Activated naive CD4-positive, alpha-beta T cell treated with anti-CD3 and anti-CD28 coated beads for 36 hours (primary cell): ENCODE measurements around the gene TMPRSS2. TPM values are rescaled to one million over a fixed set of nuclear protein-coding genes. Genes with fewer than 3 reads are reported as not detected.
"Not testable (repeated sequence)": the region's sequence is repeated elsewhere in the genome, so short reads cannot be mapped to it uniquely, and the experiment has no call there.

Experiments
- CTCF ChIA-PET: fragments of 350-600 bp; sonication (Branson Sonifier 250); formaldehyde crosslinking; loops from one replicate; lab custom pipeline; 2021; ENCODE audit warnings: antibody characterized with exemption; lab: Charles Lee
- DNase-seq: peaks from one replicate; pipeline ENCODE4 v3.0.0-alpha.2; 2020
- H3K27ac Mint-ChIP-seq: one replicate; pipeline ENCODE4 v1.8.0; 2021; ENCODE audit warnings: mild to moderate bottlenecking, mixed read lengths
- H3K27me3 Mint-ChIP-seq: one replicate; pipeline ENCODE4 v1.8.0; 2021; ENCODE audit warnings: low read depth, mixed read lengths
- H3K36me3 Mint-ChIP-seq: one replicate; pipeline ENCODE4 v1.8.0; 2021; ENCODE audit warnings: low read depth, mixed read lengths
- H3K4me1 Mint-ChIP-seq: one replicate; pipeline ENCODE4 v1.8.0; 2021; ENCODE audit warnings: low read depth, mixed read lengths
- H3K4me3 Mint-ChIP-seq: one replicate; pipeline ENCODE4 v1.8.0; 2021; ENCODE audit warnings: mild to moderate bottlenecking, moderate library complexity, mixed read lengths
- H3K9me3 Mint-ChIP-seq: one replicate; pipeline ENCODE4 v1.8.0; 2021; ENCODE audit warnings: mixed read lengths
- intact Hi-C: fragments of 100-400 bp; cut with micrococcal nuclease; formaldehyde crosslinking; loops from one replicate; pipeline ENCODE4 v1.15.1; 2023
- total RNA-seq, 2 experiments: library from RNA; stranded (reverse); gene quantifications; one replicate each; pipeline ENCODE4 v1.2.3, GENCODE V29; 2021

Gene TMPRSS2
- total RNA-seq, 2 experiments from 2014 or later = not detected

DNA sequence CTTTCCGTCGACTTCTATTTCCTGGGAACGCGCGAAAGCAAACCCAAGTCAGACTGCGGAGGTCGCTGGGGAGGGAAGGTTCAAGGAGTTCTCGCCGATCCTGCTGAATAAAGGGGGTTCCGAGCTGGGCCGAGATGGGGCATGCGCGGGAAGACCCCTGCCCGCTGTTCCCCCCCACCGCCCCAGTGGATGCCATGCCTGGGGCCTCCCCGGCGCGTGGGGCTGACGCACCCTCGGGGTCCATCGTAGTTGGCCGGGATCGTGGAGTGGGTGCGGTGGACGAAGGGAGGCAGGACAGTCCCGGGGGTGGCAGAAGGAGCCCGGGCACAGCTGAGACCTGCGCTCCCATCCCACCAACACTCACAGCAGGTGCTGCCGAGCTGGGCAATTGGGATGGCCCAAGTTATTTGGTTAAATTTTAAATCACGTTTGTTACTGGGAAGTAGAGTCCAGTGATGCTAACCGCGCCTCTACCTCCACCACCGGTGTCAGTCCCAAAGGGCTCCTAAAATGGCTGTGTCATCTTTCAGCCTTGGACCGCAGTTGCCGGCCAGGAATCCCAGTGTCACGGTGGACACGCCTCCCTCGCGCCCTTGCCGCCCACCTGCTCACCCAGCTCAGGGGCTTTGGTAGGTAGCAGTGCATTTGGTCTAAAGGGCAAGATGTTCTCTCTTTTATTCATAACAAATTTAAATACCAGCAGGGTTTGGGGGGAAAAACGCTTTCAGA, 81.1 kb downstream of the TMPRSS2 start:
- CTCF ChIA-PET = no interaction called here

DNA sequence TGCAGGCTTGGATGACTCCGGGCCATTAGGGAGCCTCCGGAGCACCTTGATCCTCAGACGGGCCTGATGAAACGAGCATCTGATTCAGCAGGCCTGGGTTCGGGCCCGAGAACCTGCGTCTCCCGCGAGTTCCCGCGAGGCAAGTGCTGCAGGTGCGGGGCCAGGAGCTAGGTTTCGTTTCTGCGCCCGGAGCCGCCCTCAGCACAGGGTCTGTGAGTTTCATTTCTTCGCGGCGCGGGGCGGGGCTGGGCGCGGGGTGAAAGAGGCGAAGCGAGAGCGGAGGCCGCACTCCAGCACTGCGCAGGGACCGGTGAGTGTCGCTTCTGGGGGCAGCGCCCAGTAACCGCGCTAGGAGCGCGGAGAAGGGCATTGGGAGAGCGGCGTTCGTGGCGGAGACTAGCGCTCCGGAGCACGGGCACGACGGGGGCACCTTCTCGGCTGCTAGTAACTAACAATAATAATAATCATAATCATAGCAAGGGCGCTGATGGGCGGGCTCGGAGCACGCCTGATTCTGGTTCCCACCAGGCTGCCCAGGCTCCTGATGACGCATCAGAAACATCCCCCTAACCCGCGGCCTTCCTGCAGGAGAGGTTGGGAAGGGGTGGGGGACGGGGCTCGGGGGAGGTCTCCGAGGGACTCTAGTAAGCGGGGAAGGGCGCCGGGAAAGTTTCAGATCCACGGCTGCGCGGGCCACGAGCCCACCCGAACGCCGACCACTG, 81.8 kb downstream of the TMPRSS2 start, which contains the start of gene MX1:
Gene MX1, plus strand, starts transcription at position 286 of the 722 bp plus-strand sequence. CDS start 5,832 bp downstream, outside the sequence.
- no peaks in the 10 kb centered on the region for H3K27me3 Mint-ChIP-seq
- intact Hi-C loops = loop anchor here (1.0 kb wide), 1 partner anchor 64 kb away; the partner anchor contains the start of gene MX2
- peak; percentile 92 for DNase-seq
- H3K36me3 Mint-ChIP-seq = peaks cover 30% of the 10 kb centered on the region
- CTCF ChIA-PET = no interaction called here
- peaks cover 38% of the 10 kb centered on the region for H3K4me1 Mint-ChIP-seq
- peak within 1 kb of the TSS; percentile 92 for H3K27ac Mint-ChIP-seq
- peak within 1 kb of the TSS; percentile 93 for H3K4me3 Mint-ChIP-seq
- H3K9me3 Mint-ChIP-seq = no peaks in the 10 kb centered on the region

More for the DNA sequence above, 81.1 kb downstream of the TMPRSS2 start:
- no peaks in the 10 kb centered on the region for H3K27me3 Mint-ChIP-seq
- intact Hi-C loops = loop anchor here (1.0 kb wide), 1 partner anchor 65 kb away; the partner anchor contains the start of gene MX2
- H3K4me3 Mint-ChIP-seq = peak overlapping the region; percentile 93
- peaks cover 35% of the 10 kb centered on the region for H3K36me3 Mint-ChIP-seq
- H3K9me3 Mint-ChIP-seq = no peaks in the 10 kb centered on the region
- DNase-seq = no peak
- peak overlapping the region; percentile 92 for H3K27ac Mint-ChIP-seq
- peaks cover 38% of the 10 kb centered on the region for H3K4me1 Mint-ChIP-seq

DNA sequence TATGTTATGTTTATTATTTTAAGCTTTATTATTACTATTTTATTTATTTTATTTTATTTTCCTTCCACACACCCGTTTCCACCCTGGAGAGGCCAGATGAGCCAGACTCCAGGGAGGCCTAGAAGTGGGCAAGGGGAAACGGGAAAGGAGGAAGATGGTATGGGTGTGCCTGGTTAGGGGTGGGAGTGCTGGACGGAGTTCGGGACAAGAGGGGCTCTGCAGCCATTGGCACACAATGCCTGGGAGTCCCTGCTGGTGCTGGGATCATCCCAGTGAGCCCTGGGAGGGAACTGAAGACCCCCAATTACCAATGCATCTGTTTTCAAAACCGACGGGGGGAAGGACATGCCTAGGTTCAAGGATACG, 82.4 kb downstream of the TMPRSS2 start:
- CTCF ChIA-PET = interaction anchor here (1.4 kb wide), 1 partner anchor 56 kb away, joined by 3 read pairs; no protein-coding TSS in a partner anchor
- peaks cover 42% of the 10 kb centered on the region for H3K4me1 Mint-ChIP-seq
- H3K36me3 Mint-ChIP-seq = peaks cover 28% of the 10 kb centered on the region

DNA sequence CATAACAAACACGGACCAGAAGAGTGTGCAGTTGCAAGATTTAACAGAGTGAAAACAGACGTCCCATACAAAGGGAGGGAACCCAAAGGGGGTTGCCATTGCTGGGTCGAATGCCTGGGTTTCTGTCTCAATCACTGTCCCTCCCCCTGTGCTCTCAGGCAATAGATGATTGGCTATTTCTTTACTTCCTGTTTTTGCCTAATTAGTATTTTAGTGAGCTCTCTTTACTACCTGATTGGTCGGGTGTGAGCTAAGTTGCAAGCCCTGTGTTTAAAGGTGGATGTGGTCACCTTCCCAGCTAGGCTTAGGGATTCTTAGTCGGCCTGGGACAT, 84.7 kb downstream of the TMPRSS2 start:
- intact Hi-C loops, DNase-seq, H3K27me3 Mint-ChIP-seq, H3K27ac Mint-ChIP-seq, H3K9me3 Mint-ChIP-seq, H3K4me3 Mint-ChIP-seq: not testable (repeated sequence)
- Mint-ChIP-seq H3K36me3 (peaks cover 14% of the 10 kb centered on the region), H3K4me1 (peaks cover 47% of the 10 kb centered on the region)
- CTCF ChIA-PET = interaction anchor here (1.0 to 1.1 kb wide), 2 partner anchors 12 to 61 kb away, joined by 3 read pairs; partner anchors contain the start of gene MX2

More for the DNA sequence above, 82.4 kb downstream of the TMPRSS2 start:
- Mint-ChIP-seq H3K27me3 (no peaks in the 10 kb centered on the region), H3K27ac (peak overlapping the region; percentile 92), H3K4me3 (peak overlapping the region; percentile 93), H3K9me3 (no peaks in the 10 kb centered on the region)
- intact Hi-C loops = no loop called here
- no peak for DNase-seq

DNA sequence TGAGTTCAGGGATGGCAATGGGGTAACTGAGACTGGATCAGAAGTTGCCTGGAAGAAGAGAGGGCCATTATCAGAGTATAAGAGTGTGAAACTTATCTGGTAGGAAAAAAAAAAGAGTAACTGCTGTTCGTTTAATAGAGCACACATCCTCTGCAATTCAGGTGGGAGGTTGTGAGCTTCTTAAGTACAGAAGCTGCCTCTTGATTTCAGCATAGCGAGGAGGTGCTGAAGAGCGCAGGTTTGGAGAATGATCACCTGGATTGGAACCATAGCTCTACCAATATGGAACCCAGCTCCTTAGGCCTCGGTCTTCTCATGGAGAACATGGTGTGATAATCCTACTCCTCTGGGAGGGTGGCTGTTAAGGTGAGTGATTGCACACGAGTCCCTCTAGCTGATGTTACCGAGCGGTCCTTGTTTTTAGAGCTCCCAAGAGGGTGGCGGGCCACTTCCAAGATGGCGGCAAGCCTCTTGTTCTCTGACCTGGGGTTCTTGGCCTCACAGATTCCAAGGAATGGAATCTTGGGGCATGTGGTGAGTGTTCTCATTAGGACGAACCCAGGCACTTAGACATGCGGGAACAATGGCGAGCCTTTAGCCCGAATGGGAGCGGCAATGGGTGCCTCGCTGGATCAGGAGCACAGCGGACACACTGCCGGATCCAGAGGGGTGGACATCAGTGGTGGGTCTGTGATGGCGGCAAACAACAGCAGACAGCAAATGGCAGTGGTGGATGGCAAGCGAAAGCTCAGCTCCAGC, 85.2 kb downstream of the TMPRSS2 start:
- Mint-ChIP-seq H3K27ac (no peak overlapping the region), H3K4me3 (no peak overlapping the region), H3K36me3 (peaks cover 8% of the 10 kb centered on the region), H3K9me3 (no peaks in the 10 kb centered on the region), H3K4me1 (peaks cover 41% of the 10 kb centered on the region), H3K27me3 (no peaks in the 10 kb centered on the region)
- no peak for DNase-seq
- intact Hi-C loops = no loop called here
- CTCF ChIA-PET = interaction anchor here (1.0 to 1.1 kb wide), 2 partner anchors 12 to 61 kb away, joined by 3 read pairs; partner anchors contain the start of gene MX2

DNA sequence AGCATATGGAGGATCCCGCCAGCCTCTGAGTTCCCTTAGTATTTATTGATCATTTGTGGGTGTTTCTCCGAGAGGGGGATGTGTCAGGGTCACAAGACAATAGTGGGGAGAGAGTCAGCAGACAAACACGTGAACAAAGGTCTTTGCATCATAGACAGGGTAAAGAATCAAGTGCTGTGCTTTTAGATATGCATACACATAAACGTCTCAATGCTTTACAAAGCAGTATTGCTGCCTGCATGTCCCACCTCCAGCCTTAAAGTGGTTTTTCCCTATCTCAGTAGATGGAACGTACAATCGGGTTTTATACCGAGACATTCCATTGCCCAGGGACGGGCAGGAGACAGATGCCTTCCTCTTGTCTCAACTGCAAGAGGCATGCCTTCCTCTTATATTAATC, 87.0 kb downstream of the TMPRSS2 start:
- H3K9me3 Mint-ChIP-seq, intact Hi-C loops, DNase-seq, H3K36me3 Mint-ChIP-seq, H3K27me3 Mint-ChIP-seq, CTCF ChIA-PET: not testable (repeated sequence)
- peak overlapping the region; percentile 74 for H3K4me3 Mint-ChIP-seq
- H3K4me1 Mint-ChIP-seq = peaks cover 35% of the 10 kb centered on the region
- peak overlapping the region; percentile 60 for H3K27ac Mint-ChIP-seq

DNA sequence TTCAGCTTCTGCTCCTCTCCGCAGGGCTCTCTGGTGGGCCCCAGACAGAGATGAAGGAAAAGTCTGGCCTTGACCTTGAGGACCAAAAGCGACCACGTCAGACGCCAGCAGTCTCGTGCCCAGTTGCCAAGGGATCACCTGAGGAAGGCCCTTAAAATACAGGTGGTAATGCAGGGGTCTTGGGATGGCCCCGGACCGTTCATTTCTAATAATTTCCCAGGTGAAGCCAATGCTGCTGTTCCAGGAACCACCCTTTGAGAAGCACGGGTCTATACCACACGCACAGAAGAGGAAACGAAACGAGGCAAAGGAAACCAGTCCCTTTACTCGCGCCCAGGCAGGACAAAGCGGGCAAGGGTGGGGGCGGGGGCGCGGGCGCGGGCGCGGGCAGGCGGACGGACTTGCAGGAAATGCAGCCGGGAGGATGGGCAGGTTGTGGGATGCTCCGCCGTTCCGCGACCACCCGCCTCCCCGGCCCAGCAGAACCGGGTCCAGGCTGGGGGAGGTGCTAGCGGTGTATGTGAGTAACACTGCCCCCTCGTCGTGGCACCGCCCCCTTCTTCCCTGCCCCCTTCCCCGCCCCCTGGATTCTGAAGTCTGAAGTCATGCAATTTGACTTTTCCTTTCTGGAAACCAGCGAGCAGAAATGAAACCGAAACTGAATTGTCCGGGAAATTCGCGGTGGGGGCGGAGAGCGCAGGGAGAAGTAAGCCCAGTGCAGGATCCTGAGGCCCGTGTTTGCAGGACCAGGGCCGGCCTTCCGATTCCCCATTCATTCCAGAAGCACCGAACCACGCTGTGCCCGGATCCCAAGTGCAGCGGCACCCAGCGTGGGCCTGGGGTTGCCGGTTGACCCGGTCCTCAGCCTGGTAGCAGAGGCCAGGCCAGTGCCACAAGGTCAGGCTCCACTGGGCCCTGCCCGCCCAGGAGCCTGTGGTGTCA, 87.8 kb downstream of the TMPRSS2 start:
- intact Hi-C loops = no loop called here
- CTCF ChIA-PET = interaction anchor here (1.0 kb wide), 1 partner anchor 137 kb away, joined by 3 read pairs; no protein-coding TSS in a partner anchor
- no peaks in the 10 kb centered on the region for H3K9me3 Mint-ChIP-seq
- H3K27ac Mint-ChIP-seq = peak overlapping the region; percentile 59
- no peaks in the 10 kb centered on the region for H3K36me3 Mint-ChIP-seq
- peak overlapping the region; percentile 74 for H3K4me3 Mint-ChIP-seq
- peak; percentile 63 for DNase-seq
- peaks cover 30% of the 10 kb centered on the region for H3K4me1 Mint-ChIP-seq
- H3K27me3 Mint-ChIP-seq = no peaks in the 10 kb centered on the region

DNA sequence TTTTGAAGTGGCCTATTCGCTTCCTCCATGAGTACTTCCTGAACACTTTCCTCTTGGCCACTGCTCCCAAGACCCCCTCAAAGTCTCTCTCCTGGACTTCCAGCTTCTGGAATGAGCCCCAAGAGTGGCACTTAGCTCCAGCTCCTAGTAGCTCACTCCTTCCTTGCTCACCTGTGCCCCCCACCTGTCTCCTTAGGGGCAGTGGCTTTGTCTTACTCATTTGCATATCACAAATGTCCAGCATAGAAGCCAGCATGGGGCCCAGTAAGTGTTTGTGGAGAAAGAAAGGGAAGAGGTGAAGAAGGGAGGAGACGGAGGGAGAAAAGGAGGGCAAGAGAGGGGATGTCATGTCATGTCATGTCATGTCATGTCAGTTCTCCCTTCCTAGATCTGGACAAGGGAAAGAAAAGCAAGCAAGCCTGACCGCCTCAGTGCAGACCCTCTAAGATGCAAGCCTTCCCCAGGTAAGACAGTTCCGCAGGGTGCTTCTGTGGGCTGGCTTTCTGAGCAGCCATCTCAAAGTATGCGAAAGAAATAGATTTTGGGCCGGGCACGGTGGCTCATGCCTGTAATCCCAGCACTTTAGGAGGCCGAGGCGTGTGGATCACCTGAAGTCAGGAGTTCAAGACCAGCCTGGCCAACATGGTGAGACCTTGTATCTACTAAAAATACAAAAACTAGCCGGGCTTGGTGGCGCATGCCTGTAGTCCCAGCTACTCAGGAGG, 88.8 kb downstream of the TMPRSS2 start:
- H3K27ac Mint-ChIP-seq = no peak overlapping the region
- CTCF ChIA-PET = interaction anchor here (1.0 to 1.1 kb wide), 2 partner anchors 136 kb away, joined by 3 read pairs; no protein-coding TSS in a partner anchor

DNA sequence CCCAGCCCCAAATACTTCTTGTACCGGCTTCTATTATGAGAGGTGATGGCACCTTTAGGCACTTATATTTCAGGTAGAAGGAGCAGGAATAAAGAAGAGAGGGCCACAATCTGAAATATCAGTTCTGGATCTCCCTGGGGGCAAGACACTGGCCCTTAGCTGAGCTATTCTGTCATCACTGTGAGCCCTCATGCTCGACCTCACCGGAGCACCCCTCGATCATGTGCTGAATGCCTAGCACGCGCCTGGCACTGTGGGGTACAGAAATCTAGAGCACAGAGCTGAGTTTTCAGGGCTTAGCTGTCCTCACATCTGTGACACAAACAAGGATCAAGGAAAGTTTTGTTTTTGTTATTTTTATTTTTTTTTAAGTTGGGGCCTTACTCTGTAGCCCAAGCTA, 89.6 kb downstream of the TMPRSS2 start:
- no peak for DNase-seq
- no peaks in the 10 kb centered on the region for H3K36me3 Mint-ChIP-seq
- CTCF ChIA-PET = interaction anchor here (1.0 to 1.1 kb wide), 2 partner anchors 37 to 135 kb away, joined by 3 read pairs; no protein-coding TSS in a partner anchor
- H3K27ac Mint-ChIP-seq = no peak overlapping the region
- intact Hi-C loops = no loop called here
- H3K27me3 Mint-ChIP-seq = no peaks in the 10 kb centered on the region
- peaks cover 10% of the 10 kb centered on the region for H3K9me3 Mint-ChIP-seq
- H3K4me3 Mint-ChIP-seq = no peak overlapping the region
- peaks cover 21% of the 10 kb centered on the region for H3K4me1 Mint-ChIP-seq

More for the DNA sequence above, 88.8 kb downstream of the TMPRSS2 start:
- H3K36me3 Mint-ChIP-seq = no peaks in the 10 kb centered on the region
- peaks cover 26% of the 10 kb centered on the region for H3K4me1 Mint-ChIP-seq
- peak overlapping the region; percentile 15 for H3K4me3 Mint-ChIP-seq
- intact Hi-C loops = no loop called here
- no peak for DNase-seq
- peaks cover 4% of the 10 kb centered on the region for H3K9me3 Mint-ChIP-seq
- no peaks in the 10 kb centered on the region for H3K27me3 Mint-ChIP-seq

DNA sequence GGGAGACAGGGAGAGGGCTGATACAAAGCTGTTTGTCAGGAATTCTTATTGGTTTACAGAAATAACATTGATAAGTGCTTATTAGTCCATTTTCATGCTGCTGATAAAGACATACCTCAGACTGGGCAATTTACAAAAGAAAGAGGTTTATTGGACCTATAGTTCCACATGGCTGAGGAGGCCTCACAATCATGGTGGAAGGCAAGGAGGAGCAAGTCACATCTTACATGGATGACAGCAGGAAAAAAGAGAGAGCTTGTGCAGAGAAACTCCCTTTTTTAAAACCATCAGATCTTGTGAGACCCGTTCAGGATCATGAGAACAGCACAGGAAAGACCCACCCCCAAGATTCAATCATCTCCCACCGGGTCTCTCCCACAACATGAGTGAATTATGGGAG, 90.5 kb downstream of the TMPRSS2 start:
- peaks cover 15% of the 10 kb centered on the region for H3K4me1 Mint-ChIP-seq

More for the DNA sequence above, 90.5 kb downstream of the TMPRSS2 start:
- H3K9me3 Mint-ChIP-seq = peaks cover 18% of the 10 kb centered on the region
- H3K4me3 Mint-ChIP-seq, H3K27ac Mint-ChIP-seq, H3K36me3 Mint-ChIP-seq, intact Hi-C loops, H3K27me3 Mint-ChIP-seq, DNase-seq: not testable (repeated sequence)
- CTCF ChIA-PET = interaction anchor here (0.7 to 1.0 kb wide), 2 partner anchors 38 to 48 kb away, joined by 3 read pairs; no protein-coding TSS in a partner anchor
